HFFc6 (cell line): ENCODE measurements around the gene PAK1. TPM values are rescaled to one million over a fixed set of nuclear protein-coding genes. Genes with fewer than 3 reads are reported as not detected.
A peak's percentile ranks its signal among the peaks of the same experiment; 100 is the strongest.

Experiments used
- DNase-seq: peaks from one replicate; pipeline ENCODE4 v3.0.0-alpha.2; 2018
- H3K27ac Mint-ChIP-seq: 2 replicates; pipeline ENCODE4 v1.8.0; 2020; ENCODE audit warnings: mild to moderate bottlenecking, mixed read lengths
- H3K27me3 Mint-ChIP-seq: 2 replicates; pipeline ENCODE4 v1.8.0; 2021; ENCODE audit warnings: mild to moderate bottlenecking, moderate library complexity, mixed read lengths; ENCODE audit not compliant: insufficient read depth
- H3K36me3 Mint-ChIP-seq: 2 replicates; pipeline ENCODE4 v1.8.0; 2021; ENCODE audit warnings: low read depth, mixed read lengths
- H3K4me1 Mint-ChIP-seq: 2 replicates; pipeline ENCODE4 v1.8.0; 2020; ENCODE audit warnings: low read depth, mixed read lengths
- H3K4me3 Mint-ChIP-seq: 2 replicates; pipeline ENCODE4 v1.8.0; 2020; ENCODE audit warnings: mild to moderate bottlenecking, moderate library complexity, mixed read lengths
- H3K9me3 Mint-ChIP-seq: 2 replicates; pipeline ENCODE4 v1.8.0; 2020; ENCODE audit warnings: mild to moderate bottlenecking, mixed read lengths
- CTCF ChIP-seq: fragments of 200-600 bp; sonication (generic); IDR thresholded peaks from 2 replicates; pipeline ENCODE4 v1.5.0; 2021; ENCODE audit warnings: antibody characterized with exemption, mild to moderate bottlenecking
- total RNA-seq, 6 experiments: library from RNA; stranded (reverse); fragmentation: NEBNext Ultra II Directional; extraction: Animal tissue kit (Norgen Biotek cat#: 25700); gene quantifications; 2 replicates in 1 of 6; 3 replicates in 5 of 6; pipeline ENCODE4 v1.2.3, GENCODE V29; 2021

The PAK1 gene
- total RNA-seq, 6 experiments from 2014 or later, result 41.7 to 52.2 (median 48.8) TPM

GRCh38 chr11:77411717-77412441 is 62.0 kb downstream of the PAK1 start:
- Mint-ChIP-seq H3K9me3 (no peaks in the 10 kb centered on the region), H3K27ac (peak overlapping the region; percentile 69), H3K27me3 (peaks cover 3% of the 10 kb centered on the region), H3K36me3 (peaks cover 5% of the 10 kb centered on the region; the same call in 1 of the 2 replicates), H3K4me1 (peaks cover 26% of the 10 kb centered on the region), H3K4me3 (peak overlapping the region; percentile 89)
- no peak for TF ChIP-seq CTCF
- DNase-seq, result peak; percentile 83

- H3K27me3 Mint-ChIP-seq, result peaks cover 3% of the 10 kb centered on the region
- TF ChIP-seq CTCF, result no peak
- H3K27ac Mint-ChIP-seq, result peak overlapping the region; percentile 69
- no peaks in the 10 kb centered on the region for H3K9me3 Mint-ChIP-seq
- peaks cover 26% of the 10 kb centered on the region for H3K4me1 Mint-ChIP-seq
- H3K36me3 Mint-ChIP-seq, result peaks cover 5% of the 10 kb centered on the region; the same call in 1 of the 2 replicates
- DNase-seq, result no peak
- peak overlapping the region; percentile 89 for H3K4me3 Mint-ChIP-seq
Observed at GRCh38 chr11:77411137-77411707, 62.7 kb downstream of the PAK1 start.

- Mint-ChIP-seq H3K9me3 (no peaks in the 10 kb centered on the region), H3K27me3 (peaks cover 3% of the 10 kb centered on the region), H3K27ac (peak overlapping the region; percentile 15), H3K36me3 (peaks cover 5% of the 10 kb centered on the region; the same call in 1 of the 2 replicates), H3K4me3 (peak overlapping the region; percentile 89), H3K4me1 (peaks cover 26% of the 10 kb centered on the region)
- TF ChIP-seq CTCF, result no peak
- no peak for DNase-seq
Observed at GRCh38 chr11:77410076-77410827, 63.6 kb downstream of the PAK1 start.

- TF ChIP-seq CTCF, result no peak
- Mint-ChIP-seq H3K9me3 (no peaks in the 10 kb centered on the region), H3K27me3 (peaks cover 3% of the 10 kb centered on the region), H3K27ac (peak overlapping the region; percentile 67; the same call in 1 of the 2 replicates), H3K36me3 (peaks cover 5% of the 10 kb centered on the region; the same call in 1 of the 2 replicates), H3K4me1 (peaks cover 26% of the 10 kb centered on the region), H3K4me3 (no peak overlapping the region)
- DNase-seq, result no peak
Observed at GRCh38 chr11:77409046-77409445, 64.8 kb downstream of the PAK1 start.

- Mint-ChIP-seq H3K27ac (peak overlapping the region; percentile 67), H3K36me3 (peaks cover 14% of the 10 kb centered on the region)
Observed at GRCh38 chr11:77407613-77408012, 66.3 kb downstream of the PAK1 start.

More at GRCh38 chr11:77407613-77408012, 66.3 kb downstream of the PAK1 start:
- H3K9me3 Mint-ChIP-seq, result no peaks in the 10 kb centered on the region
- TF ChIP-seq CTCF, result no peak
- DNase-seq, result peak; percentile 78
- H3K4me3 Mint-ChIP-seq, result peak overlapping the region; percentile 2
- peaks cover 37% of the 10 kb centered on the region for H3K4me1 Mint-ChIP-seq
- no peaks in the 10 kb centered on the region; the same call in 1 of the 2 replicates for H3K27me3 Mint-ChIP-seq
